ENCODE measurements around the gene MAGI1.
A peak's percentile ranks its signal among the peaks of the same experiment; 100 is the strongest.

The MAGI1 gene

DNA sequence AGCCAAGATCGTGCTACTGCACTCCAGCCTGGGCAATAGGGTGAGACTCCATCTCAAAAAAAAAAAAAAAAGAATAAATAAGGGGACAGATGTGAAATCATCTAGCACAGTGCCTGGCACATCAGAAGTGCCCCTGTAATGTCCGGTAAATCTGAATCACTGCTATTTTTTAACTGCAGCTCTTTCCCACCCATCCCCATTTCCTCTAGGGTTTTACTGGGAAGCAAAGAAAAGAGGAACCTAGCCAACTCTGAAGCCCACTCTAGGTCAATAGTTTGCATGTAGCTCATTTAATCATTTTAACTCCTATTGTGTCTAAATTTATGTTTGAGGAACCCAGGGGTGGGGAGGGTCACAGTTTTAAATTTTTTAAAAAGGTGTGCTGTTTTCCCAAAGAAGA lies 26.0 kb downstream of the MAGI1 start:
- DNase-seq: no peak
- no peaks in the 10 kb centered on the region for H3K4me1 Mint-ChIP-seq
- H3K36me3 Mint-ChIP-seq (ENCODE audit: low read depth): no peaks in the 10 kb centered on the region
- ATAC-seq: no peak
- peaks cover 6% of the 10 kb centered on the region for H3K27me3 Mint-ChIP-seq
- H3K9me3 Mint-ChIP-seq: no peaks in the 10 kb centered on the region
- H3K27ac Mint-ChIP-seq: no peak overlapping the region
- H3K4me3 Mint-ChIP-seq: no peak overlapping the region

DNA sequence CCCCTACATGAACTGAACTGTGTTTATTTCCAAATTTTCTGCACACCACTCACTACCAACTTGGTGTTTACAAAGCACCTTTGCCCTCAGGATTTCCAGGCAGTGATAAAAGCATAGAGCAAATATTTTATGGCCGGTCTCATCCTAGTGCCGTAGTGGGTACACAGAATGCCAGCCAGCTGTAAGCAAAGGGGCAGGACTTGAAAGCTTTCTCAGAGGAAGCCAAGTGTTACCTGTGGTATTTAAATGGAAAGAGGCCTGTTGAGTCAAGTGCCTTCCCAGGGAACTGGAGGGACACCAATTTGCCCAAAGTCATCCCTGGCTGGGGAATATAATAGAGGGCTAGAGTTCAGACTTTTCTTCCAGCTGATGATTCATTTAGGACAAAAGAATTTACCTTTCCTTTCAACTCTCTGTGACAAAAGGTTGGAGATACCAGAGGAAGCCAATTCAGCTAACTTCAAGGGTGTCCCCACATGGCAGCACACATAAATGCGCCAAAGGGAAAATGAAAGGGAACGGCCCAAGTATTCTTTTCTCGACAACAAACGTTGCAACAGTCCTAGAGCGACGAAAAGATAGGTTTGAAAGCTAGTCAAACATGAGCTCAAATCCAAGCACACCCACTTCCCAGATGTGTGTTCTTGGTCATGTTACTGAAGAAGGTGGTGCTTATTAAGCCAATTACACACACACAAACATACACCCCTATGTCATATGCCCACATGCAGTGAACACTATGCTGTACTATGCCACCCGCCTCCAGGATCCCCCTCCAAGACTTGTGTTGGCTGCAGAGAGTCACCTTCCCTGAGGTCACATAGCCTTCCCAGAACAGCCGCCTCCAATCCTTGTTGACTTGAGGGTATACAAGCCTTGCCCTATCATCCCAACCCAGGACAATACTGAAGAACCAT lies 27.7 kb downstream of the MAGI1 start:
- Mint-ChIP-seq H3K27me3 (peaks cover 13% of the 10 kb centered on the region), H3K4me3 (no peak overlapping the region), H3K36me3 (ENCODE audit: low read depth) (no peaks in the 10 kb centered on the region), H3K4me1 (no peaks in the 10 kb centered on the region), H3K27ac (no peak overlapping the region), H3K9me3 (no peaks in the 10 kb centered on the region)
- ATAC-seq (no peak), DNase-seq (no peak)

DNA sequence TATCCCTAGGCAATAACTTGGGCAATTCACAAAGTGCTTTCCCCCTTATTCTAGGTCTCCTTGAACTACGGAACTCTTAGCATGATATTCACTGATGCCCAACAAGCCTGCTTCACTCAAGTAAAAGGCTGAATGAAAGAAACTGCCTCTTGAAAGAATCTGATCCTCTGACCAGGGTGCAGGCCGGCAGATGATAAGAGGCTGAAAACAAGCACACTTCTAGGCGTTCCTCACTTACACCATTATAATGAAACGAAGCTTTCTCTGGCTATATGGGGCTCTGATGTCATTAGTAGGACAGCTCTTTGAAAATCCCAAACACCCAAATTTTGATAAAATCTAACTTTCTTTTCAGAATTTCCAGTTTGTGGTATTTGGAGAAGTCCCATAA lies 28.4 kb downstream of the MAGI1 start:
- no peaks in the 10 kb centered on the region for H3K9me3 Mint-ChIP-seq
- H3K27ac Mint-ChIP-seq: no peak overlapping the region
- no peak overlapping the region for H3K4me3 Mint-ChIP-seq
- no peaks in the 10 kb centered on the region for H3K36me3 Mint-ChIP-seq (ENCODE audit: low read depth)
- ATAC-seq (no peak), DNase-seq (no peak)
- H3K4me1 Mint-ChIP-seq: no peaks in the 10 kb centered on the region
- H3K27me3 Mint-ChIP-seq: peaks cover 13% of the 10 kb centered on the region

DNA sequence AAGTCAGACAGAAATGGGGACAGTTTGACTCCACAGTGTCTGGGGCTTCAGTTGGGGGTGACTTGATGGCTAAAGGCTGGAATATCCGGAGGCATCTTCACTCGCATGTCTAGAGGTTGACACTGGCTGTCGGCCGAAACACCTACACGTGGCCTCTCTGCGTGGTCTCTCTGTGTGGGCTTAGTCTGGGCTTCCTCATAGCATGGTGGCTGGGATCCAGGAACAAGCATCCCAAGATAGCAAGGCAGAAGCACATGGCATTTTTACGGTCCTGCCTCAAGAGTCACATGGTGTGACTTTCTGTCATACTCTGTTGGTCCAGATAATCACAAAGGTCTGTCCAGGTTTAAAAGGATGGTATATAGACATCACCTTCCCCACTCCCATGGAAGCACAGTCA lies 34.5 kb downstream of the MAGI1 start:
- no peak overlapping the region for H3K4me3 Mint-ChIP-seq
- ATAC-seq: no peak
- H3K27ac Mint-ChIP-seq: no peak overlapping the region

DNA sequence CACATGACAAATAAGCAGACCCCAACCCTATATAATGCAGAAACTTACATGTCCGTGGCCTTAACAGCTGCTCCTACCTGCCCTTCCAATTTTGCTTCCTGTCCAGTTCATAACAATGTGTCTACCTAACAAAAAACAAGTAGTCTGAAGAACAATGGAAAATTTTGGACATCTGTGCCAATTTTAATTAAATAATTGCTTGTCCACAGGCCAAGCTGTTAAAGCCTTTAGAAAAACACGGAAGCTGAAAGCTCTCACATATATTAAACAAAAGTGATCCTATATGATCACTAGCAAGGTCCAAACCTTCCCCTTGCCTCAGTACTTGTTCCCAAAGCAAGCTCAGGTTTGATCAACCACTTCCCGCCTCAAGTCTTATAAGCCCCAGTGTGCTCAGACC lies 37.1 kb downstream of the MAGI1 start:
- Mint-ChIP-seq H3K4me3 (no peak overlapping the region), H3K9me3 (no peaks in the 10 kb centered on the region), H3K36me3 (ENCODE audit: low read depth) (no peaks in the 10 kb centered on the region), H3K4me1 (no peaks in the 10 kb centered on the region), H3K27ac (no peak overlapping the region), H3K27me3 (peaks cover 4% of the 10 kb centered on the region)
- no peak for ATAC-seq
- DNase-seq: no peak

More for the DNA sequence above, 34.5 kb downstream of the MAGI1 start:
- no peaks in the 10 kb centered on the region for H3K9me3 Mint-ChIP-seq
- H3K36me3 Mint-ChIP-seq (ENCODE audit: low read depth): no peaks in the 10 kb centered on the region
- H3K27me3 Mint-ChIP-seq: peaks cover 11% of the 10 kb centered on the region
- no peak for DNase-seq
- no peaks in the 10 kb centered on the region for H3K4me1 Mint-ChIP-seq

DNA sequence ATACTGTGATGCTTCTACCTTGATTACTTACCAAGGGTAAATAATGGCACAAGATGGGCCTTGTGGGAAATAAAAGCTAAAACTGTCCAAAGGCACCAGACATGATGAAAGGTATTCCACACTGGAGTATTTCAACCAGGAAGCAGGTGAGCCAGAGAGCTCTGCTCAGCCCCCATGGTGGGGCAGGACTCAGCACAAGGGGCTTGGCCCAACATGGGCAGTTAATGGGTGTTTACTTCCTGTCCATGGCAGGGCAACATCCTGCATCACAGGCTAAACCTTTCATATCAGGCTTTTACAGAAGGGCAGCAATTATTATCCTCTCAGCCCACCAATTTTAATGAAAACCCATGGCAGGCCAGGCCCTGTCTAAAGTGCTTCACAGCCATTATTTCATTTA lies 38.2 kb downstream of the MAGI1 start:
- H3K4me1 Mint-ChIP-seq: no peaks in the 10 kb centered on the region
- ATAC-seq (no peak), DNase-seq (no peak)
- H3K27ac Mint-ChIP-seq: no peak overlapping the region
- H3K4me3 Mint-ChIP-seq: no peak overlapping the region
- H3K27me3 Mint-ChIP-seq: peaks cover 2% of the 10 kb centered on the region
- no peaks in the 10 kb centered on the region for H3K36me3 Mint-ChIP-seq (ENCODE audit: low read depth)
- no peaks in the 10 kb centered on the region for H3K9me3 Mint-ChIP-seq

DNA sequence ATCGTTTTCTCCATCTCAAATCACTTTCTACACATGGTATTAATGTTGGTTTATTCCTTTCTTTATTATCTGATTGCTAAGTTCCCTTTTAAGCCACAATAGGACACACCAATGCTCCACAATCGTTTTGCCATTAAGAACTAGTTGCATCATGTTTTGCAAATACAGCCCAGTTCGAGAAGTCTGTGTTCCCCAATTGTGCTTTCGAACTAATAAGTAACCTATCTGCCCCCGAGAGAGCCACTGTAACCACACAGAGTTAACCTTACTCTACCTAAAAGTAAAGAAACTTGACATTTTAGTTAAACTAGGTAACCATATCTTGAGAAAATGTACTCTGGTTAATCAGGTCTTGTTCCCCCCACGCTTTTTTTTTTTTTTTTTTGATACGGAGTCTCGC lies 39.1 kb downstream of the MAGI1 start:
- ATAC-seq (no peak), DNase-seq (no peak)
- Mint-ChIP-seq H3K4me1 (no peaks in the 10 kb centered on the region), H3K27me3 (peaks cover 3% of the 10 kb centered on the region), H3K27ac (no peak overlapping the region), H3K9me3 (no peaks in the 10 kb centered on the region), H3K4me3 (no peak overlapping the region), H3K36me3 (ENCODE audit: low read depth) (no peaks in the 10 kb centered on the region)

DNA sequence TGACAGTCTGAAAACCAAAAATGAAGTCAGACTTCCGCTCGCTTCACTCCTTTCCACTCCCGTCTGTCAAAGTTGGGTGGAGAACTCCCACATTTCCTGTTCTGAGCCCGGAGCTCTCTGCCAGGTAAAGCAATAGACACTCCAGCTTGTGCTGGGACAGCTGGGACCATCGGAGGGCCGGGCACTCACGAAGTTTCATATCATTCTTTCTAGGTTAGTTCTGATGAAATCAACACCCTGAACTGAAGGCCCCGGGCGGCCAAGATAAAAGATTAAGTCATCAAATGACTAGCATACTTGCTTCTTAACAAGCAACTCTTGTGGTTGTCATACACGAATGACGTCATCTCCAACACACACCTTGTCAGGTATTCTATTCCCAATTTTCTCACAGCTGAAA lies 42.1 kb downstream of the MAGI1 start:
- Mint-ChIP-seq H3K4me3 (no peak overlapping the region), H3K9me3 (peaks cover 3% of the 10 kb centered on the region), H3K27me3 (peaks cover 1% of the 10 kb centered on the region), H3K36me3 (ENCODE audit: low read depth) (no peaks in the 10 kb centered on the region), H3K4me1 (peaks cover 10% of the 10 kb centered on the region), H3K27ac (no peak overlapping the region)
- no peak for ATAC-seq
- DNase-seq: no peak

DNA sequence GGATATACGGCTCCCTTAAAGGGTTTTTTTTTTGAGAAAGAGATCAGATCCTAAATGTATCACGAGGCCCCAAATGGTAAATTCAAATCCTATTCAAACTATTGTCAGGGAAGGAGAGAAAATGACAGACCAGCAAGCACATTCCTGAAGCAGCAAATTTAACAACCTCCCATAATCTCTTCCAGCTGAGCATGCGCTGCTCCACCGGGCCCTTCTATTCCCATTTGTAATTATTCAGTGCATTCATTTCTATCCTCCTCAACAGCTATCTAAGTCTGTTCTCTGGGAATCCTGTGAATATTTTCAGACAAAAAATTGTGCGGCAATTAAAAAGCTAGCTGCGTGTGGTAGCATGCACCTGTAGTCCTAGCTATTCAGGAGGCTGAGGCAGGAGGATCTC lies 43.2 kb downstream of the MAGI1 start:
- Mint-ChIP-seq H3K27me3 (peaks cover 1% of the 10 kb centered on the region), H3K27ac (no peak overlapping the region), H3K4me1 (peaks cover 10% of the 10 kb centered on the region), H3K4me3 (no peak overlapping the region), H3K36me3 (ENCODE audit: low read depth) (no peaks in the 10 kb centered on the region), H3K9me3 (peaks cover 3% of the 10 kb centered on the region)
- ATAC-seq (no peak), DNase-seq (no peak)

DNA sequence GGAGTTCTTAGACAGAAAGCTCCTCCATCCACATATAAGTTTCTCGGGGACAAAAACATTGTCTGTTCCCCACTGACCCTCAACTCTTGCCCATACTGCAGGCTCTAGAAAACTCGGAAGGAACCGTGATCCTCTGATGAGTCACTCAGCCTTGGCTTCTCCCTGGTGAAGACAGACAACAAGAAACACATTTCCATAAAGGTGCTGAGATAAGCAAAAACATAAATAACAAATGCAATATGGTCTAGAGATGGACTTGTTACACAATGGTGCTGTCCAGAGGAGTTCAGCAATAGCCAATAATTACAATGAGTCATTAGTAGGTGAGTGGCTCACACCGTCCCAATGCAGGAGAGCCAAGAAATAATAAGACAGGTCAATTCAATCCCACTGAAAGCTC lies 43.7 kb downstream of the MAGI1 start:
- no peak for DNase-seq
- Mint-ChIP-seq H3K27me3 (peaks cover 1% of the 10 kb centered on the region), H3K9me3 (peaks cover 3% of the 10 kb centered on the region), H3K4me3 (no peak overlapping the region), H3K36me3 (ENCODE audit: low read depth) (no peaks in the 10 kb centered on the region), H3K4me1 (peaks cover 10% of the 10 kb centered on the region), H3K27ac (no peak overlapping the region)
- no peak for ATAC-seq

DNA sequence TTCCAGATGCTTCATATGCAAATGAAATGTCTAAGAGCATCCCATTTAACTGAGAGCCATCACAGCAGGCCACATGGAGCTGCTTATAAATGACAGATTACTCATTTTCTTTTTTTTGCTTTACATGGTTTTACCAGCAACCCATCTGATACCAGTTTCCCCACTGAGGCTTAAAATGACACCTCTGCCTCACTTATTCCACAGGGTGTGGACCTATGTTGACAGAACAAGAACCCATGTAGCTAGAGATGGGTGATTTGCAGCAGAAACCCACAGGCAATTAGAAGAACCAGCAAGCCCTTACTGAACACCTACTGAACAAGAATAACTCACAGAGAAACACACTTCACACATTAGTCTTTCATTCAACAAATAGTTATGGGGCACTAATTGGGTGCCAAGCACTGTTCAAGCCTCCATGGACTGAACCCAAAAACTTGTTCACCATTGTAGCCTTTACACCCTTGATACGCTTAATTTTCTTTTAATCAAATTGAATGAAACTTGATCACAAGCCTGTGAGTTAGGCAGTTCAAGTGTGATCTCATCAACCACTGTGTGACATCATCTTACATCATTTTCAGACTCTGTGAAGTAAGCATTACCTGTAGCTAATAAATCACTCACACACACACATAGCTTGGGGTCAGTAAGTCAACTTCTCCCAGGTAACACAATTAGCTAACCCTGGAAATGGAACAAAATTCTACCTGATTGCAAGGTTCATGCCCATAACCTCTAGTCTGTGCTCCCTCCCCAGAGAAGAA lies 45.4 kb downstream of the MAGI1 start:
- Mint-ChIP-seq H3K4me3 (no peak overlapping the region), H3K9me3 (peaks cover 3% of the 10 kb centered on the region), H3K27ac (no peak overlapping the region), H3K27me3 (peaks cover 6% of the 10 kb centered on the region), H3K4me1 (peaks cover 10% of the 10 kb centered on the region), H3K36me3 (ENCODE audit: low read depth) (no peaks in the 10 kb centered on the region)
- ATAC-seq: peak; percentile 75
- DNase-seq: no peak

DNA sequence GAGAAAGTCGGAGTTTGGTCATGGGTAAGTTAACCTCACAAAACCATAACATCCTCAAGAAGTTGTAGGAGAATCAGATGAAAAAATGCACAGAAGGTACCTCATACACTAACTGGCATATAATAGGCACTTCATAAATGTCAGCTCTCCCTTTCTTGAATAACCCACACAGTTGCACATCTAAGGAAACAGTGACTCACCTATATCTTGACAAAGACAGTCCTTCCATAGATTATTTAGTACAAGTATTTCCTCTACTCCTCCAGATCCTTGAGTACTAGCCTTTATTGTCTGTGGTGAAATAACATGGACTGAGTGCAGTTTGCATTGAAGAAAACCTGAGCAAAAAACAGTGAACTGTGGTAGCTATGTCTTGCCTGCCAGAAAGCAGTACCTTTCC lies 46.6 kb downstream of the MAGI1 start:
- H3K9me3 Mint-ChIP-seq: peaks cover 3% of the 10 kb centered on the region
- no peak overlapping the region for H3K4me3 Mint-ChIP-seq
- ATAC-seq (peak; percentile 47), DNase-seq (no peak)
- no peak overlapping the region for H3K27ac Mint-ChIP-seq
- H3K27me3 Mint-ChIP-seq: peaks cover 7% of the 10 kb centered on the region
- H3K36me3 Mint-ChIP-seq (ENCODE audit: low read depth): no peaks in the 10 kb centered on the region
- peaks cover 10% of the 10 kb centered on the region for H3K4me1 Mint-ChIP-seq

DNA sequence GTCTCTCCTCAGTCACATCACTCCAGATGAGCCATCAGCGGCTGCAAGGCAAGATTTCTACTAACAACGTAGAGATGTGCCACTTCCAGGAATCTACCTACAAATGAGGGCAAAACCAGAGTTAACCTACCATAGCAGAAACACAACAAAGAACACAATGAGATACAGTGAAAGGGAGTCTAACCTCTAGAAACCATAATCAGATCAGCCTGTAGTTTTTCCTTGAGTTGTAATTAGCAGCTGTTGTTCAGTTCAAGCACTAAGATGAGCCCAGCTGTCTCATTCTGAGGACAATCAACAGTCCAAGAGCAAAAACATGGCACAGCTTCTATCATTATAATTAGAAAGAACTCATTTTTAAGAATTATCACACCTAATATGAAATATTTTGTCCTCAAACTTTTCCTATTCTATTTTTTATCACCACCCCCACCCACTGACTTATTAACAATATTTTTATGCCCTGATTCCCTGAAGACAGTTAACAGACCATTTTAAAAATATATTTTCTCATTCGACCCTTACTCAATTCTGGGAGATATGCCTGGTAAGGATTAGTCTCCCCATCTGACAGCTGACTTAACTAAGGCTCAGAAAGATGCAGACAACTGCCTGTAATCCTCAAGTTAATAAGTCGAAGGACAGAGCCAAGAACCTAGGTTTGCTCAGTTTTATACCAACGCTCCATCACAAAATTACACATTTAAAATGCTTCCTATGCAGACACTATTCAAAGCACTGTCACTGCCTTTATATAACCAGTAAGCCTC lies 50.1 kb downstream of the MAGI1 start:
- peaks cover 7% of the 10 kb centered on the region for H3K27me3 Mint-ChIP-seq

DNA sequence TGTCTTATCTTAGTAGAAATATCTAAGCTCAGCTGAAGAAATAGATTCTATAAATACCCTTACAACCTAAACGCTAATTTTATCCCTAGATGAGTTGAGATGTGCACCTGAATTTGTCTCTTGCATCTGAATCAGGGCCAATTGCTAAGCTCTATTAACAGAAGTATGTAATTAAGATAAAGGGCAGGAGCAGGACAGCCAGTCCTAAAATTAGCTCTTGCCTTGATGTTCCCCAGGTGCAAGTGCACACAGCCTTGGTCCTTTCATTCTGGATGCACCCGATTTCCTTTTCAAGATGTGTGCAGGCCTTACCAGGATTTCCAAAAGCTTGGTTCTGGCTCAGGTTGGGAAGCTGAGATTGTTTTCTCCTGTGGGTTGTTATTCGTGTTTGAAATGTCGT lies 52.4 kb downstream of the MAGI1 start:
- Mint-ChIP-seq H3K27me3 (peaks cover 7% of the 10 kb centered on the region), H3K27ac (no peak overlapping the region), H3K4me1 (no peaks in the 10 kb centered on the region), H3K9me3 (peaks cover 5% of the 10 kb centered on the region), H3K36me3 (ENCODE audit: low read depth) (no peaks in the 10 kb centered on the region), H3K4me3 (no peak overlapping the region)
- ATAC-seq (no peak), DNase-seq (no peak)

More for the DNA sequence above, 50.1 kb downstream of the MAGI1 start:
- Mint-ChIP-seq H3K4me1 (peaks cover 8% of the 10 kb centered on the region), H3K36me3 (ENCODE audit: low read depth) (no peaks in the 10 kb centered on the region), H3K4me3 (no peak overlapping the region), H3K27ac (no peak overlapping the region), H3K9me3 (no peaks in the 10 kb centered on the region)
- DNase-seq: no peak
- no peak for ATAC-seq

Data from activated naive CD8-positive, alpha-beta T cell treated with anti-CD3 and anti-CD28 coated beads, Interleukin-2, amount 50 U/mL, for 24 hours (primary cell).